ENCODE measurements around the gene FCER1G.

Gene FCER1G

GRCh38 chr1:161267321-161267720, 52.2 kb downstream of the FCER1G start:
- DNase-seq (ENCODE audit: low spot score) = no peak
